Tibial artery (tissue), 4 donors: ENCODE results near the gene C1orf21.
"Not testable (repeated sequence)": the region's sequence is repeated elsewhere in the genome, so short reads cannot be mapped to it uniquely, and the experiment has no call there.

Source experiments
- DNase-seq, 2 donors: peaks; one replicate each; pipeline ENCODE4 v3.0.0-alpha.2; 2019
- H3K27ac ChIP-seq, 2 donors: fragments of 200-600 bp; sonication (generic) in 1 of 2; 1 replicate in 1 of 2; 2 replicates in 1 of 2; pipeline ENCODE4 v1.5.1; 2018 to 2019; ENCODE audit warnings: mild to moderate bottlenecking in 1 of 2
- H3K27me3 ChIP-seq, 2 donors: fragments of 200-600 bp; sonication (generic) in 1 of 2; one replicate each; pipeline versions ENCODE4 v1.5.1 to v1.6.0; 2016 to 2019
- H3K36me3 ChIP-seq, 3 donors: fragments of 200-600 bp; sonication (generic) in 2 of 3; one replicate each; pipeline ENCODE4 v1.5.1; 2016 to 2019; ENCODE audit warnings: mild to moderate bottlenecking in 2 of 3
- H3K4me1 ChIP-seq, 4 donors: fragments of 200-600 bp; sonication (generic) in 2 of 4; 1 replicate in 3 of 4; 2 replicates in 1 of 4; pipeline ENCODE4 v1.5.1; 2016 to 2019
- H3K4me3 ChIP-seq, 2 donors: fragments of 200-600 bp; sonication (generic) in 1 of 2; 1 replicate in 1 of 2; 2 replicates in 1 of 2; pipeline ENCODE4 v1.5.1; 2018 to 2019; ENCODE audit warnings: mild to moderate bottlenecking in 2 of 2
- H3K9me3 ChIP-seq, 3 donors: fragments of 200-600 bp; sonication (generic) in 1 of 3; one replicate each; pipeline ENCODE4 v1.5.1; 2016 to 2019
- intact Hi-C: fragments of 100-400 bp; cut with DNase I; formaldehyde crosslinking; loops from one replicate; pipeline ENCODE4 v1.15.0; 2023; ENCODE audit warnings: low total_unique reads
- TF ChIP-seq, protein P1 (sequence below), 2 experiments: fragments of 200-600 bp in 1 of 2; fragments of 450-650 bp in 1 of 2; IDR thresholded peaks; one replicate each; pipeline ENCODE4 v1.5.1; 2017 to 2019; ENCODE audit warnings: antibody characterized with exemption in 2 of 2, mild to moderate bottlenecking in 1 of 2, moderate library complexity in 1 of 2

C1orf21 gene

DNA sequence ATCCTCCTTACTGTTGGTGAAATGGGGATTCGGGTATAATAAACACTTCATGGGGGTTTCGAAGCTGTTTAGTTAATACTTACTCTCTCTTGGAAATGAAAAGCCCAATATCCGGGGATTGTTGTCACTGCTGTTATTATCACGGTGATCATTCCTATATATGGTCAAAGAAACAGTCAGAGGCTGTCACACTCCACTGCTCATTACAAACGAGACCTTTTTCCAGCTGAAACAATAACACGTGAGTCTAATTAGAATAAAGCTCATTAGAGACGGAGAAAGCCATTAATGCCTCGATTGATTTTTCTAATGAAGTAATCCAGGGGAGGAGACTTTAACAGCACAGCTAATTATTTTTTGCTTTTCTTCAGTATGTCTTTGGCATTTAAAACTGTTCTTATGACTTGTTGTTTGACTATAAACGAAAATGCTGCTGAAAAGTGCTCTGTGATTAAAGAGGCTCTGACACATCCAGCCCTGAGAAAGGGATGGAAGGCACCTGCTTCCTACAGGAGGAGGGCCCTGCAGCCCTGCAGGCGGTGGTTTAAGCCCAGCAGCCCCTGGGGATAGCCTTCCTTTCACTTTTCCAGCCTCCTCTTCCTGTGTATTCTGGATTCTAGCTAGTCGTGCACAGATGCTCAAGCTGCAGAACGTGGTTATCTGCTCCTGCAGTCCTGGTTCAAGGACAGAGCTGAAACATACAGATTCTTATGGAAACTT, 224.2 kb downstream of the C1orf21 start:
- no peaks in the 10 kb centered on the region for H3K27me3 ChIP-seq
- H3K4me1 ChIP-seq, result no peaks in the 10 kb centered on the region
- no peaks in the 10 kb centered on the region for H3K36me3 ChIP-seq
- TF ChIP-seq, protein P1, sequence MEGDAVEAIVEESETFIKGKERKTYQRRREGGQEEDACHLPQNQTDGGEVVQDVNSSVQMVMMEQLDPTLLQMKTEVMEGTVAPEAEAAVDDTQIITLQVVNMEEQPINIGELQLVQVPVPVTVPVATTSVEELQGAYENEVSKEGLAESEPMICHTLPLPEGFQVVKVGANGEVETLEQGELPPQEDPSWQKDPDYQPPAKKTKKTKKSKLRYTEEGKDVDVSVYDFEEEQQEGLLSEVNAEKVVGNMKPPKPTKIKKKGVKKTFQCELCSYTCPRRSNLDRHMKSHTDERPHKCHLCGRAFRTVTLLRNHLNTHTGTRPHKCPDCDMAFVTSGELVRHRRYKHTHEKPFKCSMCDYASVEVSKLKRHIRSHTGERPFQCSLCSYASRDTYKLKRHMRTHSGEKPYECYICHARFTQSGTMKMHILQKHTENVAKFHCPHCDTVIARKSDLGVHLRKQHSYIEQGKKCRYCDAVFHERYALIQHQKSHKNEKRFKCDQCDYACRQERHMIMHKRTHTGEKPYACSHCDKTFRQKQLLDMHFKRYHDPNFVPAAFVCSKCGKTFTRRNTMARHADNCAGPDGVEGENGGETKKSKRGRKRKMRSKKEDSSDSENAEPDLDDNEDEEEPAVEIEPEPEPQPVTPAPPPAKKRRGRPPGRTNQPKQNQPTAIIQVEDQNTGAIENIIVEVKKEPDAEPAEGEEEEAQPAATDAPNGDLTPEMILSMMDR (IDR thresholded peaks at IDR 0.05), result no peak
- intact Hi-C loops, result no loop called here
- peak overlapping the region in 1 of 2 donors; percentile 36 for H3K27ac ChIP-seq
- H3K4me3 ChIP-seq, result no peak overlapping the region
- no peak for DNase-seq
- no peaks in the 10 kb centered on the region for H3K9me3 ChIP-seq

DNA sequence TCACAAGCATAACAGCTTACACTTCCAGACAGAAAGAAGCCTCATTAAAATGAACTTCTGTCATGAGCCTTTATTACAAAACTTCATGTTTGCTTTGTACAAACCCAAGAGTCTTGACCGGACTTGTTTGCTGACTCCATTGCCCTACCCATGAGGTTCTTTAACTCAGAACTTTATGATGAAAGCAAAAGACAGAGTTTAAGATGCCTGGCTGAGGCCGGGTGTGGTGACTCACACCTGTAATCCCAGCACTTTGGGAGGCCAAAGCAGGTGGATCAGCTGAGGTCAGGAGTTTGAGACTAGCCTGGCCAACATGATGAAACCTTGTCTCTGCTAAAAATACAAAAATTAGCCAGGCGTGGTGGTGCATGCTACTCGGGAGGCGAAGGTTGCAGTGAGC, 225.4 kb downstream of the C1orf21 start:
- H3K27ac ChIP-seq, intact Hi-C loops, DNase-seq, H3K4me3 ChIP-seq, H3K36me3 ChIP-seq, H3K27me3 ChIP-seq, H3K4me1 ChIP-seq, H3K9me3 ChIP-seq: not testable (repeated sequence)

DNA sequence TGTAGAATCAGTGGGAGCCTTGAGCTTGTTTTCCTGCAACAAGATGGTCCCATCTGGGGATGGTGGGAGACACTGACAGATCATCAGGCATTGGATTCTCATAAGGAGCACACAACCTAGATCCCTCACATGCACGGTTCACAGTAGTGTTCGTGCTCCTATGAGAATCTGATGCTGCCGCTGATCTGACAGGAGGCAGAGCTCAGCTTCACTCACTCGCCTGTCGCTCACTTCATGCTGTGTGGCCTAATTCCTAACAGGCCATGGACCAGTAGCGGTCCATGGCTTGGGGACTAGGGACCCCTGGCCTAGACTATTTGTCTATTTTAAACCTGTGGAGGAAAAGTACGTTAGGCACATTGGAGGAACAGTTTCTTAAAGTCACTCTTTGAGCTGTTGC, 227.8 kb downstream of the C1orf21 start:
- TF ChIP-seq, protein P1 (IDR thresholded peaks at IDR 0.05), result no peak
- intact Hi-C loops, result no loop called here
- H3K27me3 ChIP-seq, result no peaks in the 10 kb centered on the region
- no peak overlapping the region for H3K27ac ChIP-seq
- no peak overlapping the region for H3K4me3 ChIP-seq
- H3K36me3 ChIP-seq, result no peaks in the 10 kb centered on the region
- H3K4me1 ChIP-seq, result no peaks in the 10 kb centered on the region
- no peaks in the 10 kb centered on the region for H3K9me3 ChIP-seq
- DNase-seq, result no peak

DNA sequence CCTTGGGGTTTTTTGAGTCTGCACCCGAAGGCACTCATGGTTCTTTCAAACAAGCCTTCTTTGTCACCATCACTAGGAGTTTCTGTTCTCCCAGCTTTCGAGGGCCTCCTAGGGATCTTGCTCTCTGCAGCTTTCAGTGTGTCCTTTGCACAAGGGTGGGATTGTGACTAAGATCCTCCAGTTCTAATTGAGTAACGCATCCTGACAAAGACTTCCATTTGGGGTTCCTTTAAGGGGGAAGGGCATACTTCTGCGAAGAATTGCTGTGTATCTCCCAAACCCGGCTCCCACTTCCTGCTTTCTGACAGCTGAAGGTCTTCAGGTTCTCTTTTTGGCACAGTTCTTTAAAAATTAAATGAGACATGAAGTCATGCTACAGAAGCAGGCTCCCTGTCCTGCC, 228.5 kb downstream of the C1orf21 start:
- Histone ChIP-seq H3K36me3 (no peaks in the 10 kb centered on the region), H3K4me1 (peaks cover 0 to 1% (median 0%) of the 10 kb centered on the region in 4 donors), H3K4me3 (no peak overlapping the region), H3K9me3 (no peaks in the 10 kb centered on the region), H3K27me3 (no peaks in the 10 kb centered on the region), H3K27ac (no peak overlapping the region)
- DNase-seq, result no peak
- TF ChIP-seq, protein P1 (IDR thresholded peaks at IDR 0.05), result no peak
- intact Hi-C loops, result no loop called here

DNA sequence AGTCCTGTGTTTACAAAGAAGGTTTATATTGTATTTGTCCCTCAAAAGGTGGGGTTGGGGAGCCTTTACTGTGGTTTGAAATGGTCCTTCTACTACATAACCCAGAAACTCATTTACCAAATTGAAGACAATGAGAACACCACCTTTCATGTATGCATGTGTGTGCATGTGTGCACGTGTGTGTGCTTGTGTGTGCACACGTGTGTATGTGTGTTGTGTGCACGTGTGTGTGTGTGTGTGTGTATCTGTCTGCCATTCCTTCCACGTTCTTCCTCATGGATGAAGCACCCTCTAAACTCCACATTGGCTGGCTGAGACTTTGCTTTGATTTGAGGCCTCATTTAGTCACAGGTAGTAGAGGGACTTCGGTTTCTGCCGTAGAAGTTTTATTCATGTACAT, 229.7 kb downstream of the C1orf21 start:
- TF ChIP-seq, protein P1 (IDR thresholded peaks at IDR 0.05), result no peak
- no peak for DNase-seq
- Histone ChIP-seq H3K36me3 (no peaks in the 10 kb centered on the region), H3K27me3 (no peaks in the 10 kb centered on the region), H3K27ac (no peak overlapping the region), H3K4me1 (peaks cover 0 to 13% (median 7%) of the 10 kb centered on the region in 4 donors), H3K4me3 (no peak overlapping the region), H3K9me3 (no peaks in the 10 kb centered on the region)
- intact Hi-C loops, result no loop called here

DNA sequence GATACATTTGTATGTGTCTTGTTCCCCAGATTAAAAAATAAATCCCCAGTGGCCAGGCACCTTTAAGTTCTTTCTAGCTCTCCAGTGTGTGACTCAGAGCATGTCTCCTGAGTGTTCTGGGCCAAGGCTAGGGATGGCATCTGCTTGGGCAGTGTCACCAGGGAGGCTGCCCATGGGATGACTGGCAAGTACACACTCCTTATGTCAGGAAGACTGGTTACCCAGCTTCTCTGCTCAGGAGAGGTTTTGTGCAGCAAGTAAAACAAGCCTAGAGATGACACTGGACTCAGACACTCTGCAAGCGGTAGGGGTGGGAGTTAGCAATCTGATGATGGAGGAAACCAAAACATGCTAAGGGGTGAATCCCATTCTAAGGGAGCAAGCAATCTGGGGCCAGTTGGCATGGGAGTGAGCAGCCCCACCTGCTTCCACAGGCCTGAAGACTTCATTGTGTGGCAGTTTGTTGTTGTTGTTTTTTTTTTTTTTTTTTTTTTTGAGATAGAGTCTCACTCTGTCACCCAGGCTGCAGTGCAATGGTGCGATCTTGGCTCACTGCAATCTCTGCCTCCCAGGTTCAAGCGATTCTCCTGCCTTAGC, 230.7 kb downstream of the C1orf21 start:
- TF ChIP-seq, protein P1 (IDR thresholded peaks at IDR 0.05), result no peak
- no peaks in the 10 kb centered on the region for H3K27me3 ChIP-seq
- peaks cover 0 to 21% (median 15%) of the 10 kb centered on the region in 4 donors for H3K4me1 ChIP-seq
- no peaks in the 10 kb centered on the region for H3K36me3 ChIP-seq
- DNase-seq, result no peak
- intact Hi-C loops, result no loop called here
- H3K4me3 ChIP-seq, result no peak overlapping the region
- H3K27ac ChIP-seq, result no peak overlapping the region
- H3K9me3 ChIP-seq, result no peaks in the 10 kb centered on the region
